GM18499 (cell line): ENCODE results near the gene NUP37.
"Not testable (repeated sequence)": the region's sequence is repeated elsewhere in the genome, so short reads cannot be mapped to it uniquely, and the experiment has no call there.

Experiments
- ATAC-seq: cut with Tn5 transposase; IDR thresholded peaks from one replicate; pipeline ENCODE4 v1.9.1; 2021; ENCODE audit warnings: moderate number of reproducible peaks; ENCODE audit not compliant: insufficient read depth, unreplicated experiment

Gene NUP37

DNA sequence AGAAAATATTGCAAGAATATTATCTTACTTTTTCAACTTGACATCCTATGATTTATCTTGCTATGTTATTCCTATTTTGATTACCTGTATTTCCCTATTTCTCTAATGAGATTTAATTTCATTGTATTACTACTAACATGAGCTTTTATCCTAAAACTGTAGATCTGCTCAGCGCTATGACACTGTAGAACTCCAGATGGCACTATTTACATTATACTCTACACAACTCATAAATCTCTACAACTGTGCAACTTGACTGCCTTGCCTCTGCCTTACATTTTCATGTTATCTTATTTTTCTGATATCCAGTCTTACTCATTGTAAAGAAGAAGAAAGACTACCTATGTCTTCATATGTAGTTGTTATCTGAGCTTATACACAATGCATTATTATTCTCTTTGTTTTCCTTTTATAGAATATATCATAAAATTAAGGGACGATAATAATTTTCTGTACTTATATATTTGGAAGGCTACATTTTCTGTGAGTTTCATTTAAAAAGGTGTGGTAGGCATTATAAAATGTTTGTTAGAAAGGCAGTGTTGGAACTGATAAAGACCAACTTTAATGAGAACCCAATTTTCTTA is 24.1 kb downstream of the NUP37 start:
- no peak for ATAC-seq

- ATAC-seq = no peak
Measured at GRCh38 chr12:102093319-102093718, 26.6 kb downstream of the NUP37 start.

DNA sequence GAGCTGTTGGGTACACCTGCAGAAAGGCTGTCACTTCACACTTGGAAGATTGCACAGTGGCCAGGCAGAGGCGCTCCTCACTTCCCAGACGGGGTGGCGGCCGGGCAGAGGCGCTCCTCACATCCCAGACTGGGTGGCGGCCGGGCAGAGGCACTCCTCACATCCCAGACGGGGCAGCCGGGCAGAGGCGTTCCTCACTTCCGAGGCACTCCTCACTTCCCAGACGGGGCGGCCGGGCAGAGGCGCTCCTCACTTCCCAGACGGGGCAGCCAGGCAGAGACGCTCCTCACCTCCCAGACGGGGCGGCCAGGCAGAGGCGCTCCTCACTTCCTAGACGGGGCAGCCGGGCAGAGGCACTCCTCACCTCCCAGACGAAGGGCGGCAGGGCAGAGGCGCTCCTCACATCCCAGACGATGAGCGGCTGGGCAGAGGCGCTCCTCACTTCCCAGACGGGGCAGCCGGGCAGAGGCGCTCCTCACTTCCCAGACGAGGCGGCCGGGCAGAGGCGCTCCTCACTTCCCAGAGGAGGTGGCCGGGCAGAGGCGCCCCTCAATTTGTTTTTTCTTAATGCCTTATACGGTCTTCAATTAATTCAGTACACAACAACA is 30.6 kb downstream of the NUP37 start:
- not testable (repeated sequence) for ATAC-seq

DNA sequence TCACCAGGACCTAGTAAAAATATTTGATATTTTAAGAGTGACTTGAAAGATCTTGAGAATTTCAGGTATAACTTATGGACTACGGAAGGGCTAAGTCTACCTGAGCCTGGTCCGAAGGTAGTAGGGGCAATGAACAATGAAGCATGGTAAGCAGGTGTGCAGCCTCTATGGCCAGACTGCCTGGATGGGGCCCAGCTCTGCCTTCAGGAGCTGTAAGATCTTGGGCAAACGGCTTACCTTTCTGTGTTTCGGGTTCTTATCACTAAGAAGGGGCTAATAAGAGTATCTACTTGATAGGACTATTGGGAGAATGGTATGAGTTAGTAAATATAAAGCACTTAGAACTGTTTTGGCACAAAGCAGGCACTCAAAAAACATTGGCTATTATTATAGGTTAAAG is 39.1 kb downstream of the NUP37 start:
- no peak for ATAC-seq

- not testable (repeated sequence) for ATAC-seq
Measured at GRCh38 chr12:102072092-102072491, 47.8 kb downstream of the NUP37 start.

GRCh38 chr12:102069707-102070106 is 50.2 kb downstream of the NUP37 start:
- no peak for ATAC-seq

DNA sequence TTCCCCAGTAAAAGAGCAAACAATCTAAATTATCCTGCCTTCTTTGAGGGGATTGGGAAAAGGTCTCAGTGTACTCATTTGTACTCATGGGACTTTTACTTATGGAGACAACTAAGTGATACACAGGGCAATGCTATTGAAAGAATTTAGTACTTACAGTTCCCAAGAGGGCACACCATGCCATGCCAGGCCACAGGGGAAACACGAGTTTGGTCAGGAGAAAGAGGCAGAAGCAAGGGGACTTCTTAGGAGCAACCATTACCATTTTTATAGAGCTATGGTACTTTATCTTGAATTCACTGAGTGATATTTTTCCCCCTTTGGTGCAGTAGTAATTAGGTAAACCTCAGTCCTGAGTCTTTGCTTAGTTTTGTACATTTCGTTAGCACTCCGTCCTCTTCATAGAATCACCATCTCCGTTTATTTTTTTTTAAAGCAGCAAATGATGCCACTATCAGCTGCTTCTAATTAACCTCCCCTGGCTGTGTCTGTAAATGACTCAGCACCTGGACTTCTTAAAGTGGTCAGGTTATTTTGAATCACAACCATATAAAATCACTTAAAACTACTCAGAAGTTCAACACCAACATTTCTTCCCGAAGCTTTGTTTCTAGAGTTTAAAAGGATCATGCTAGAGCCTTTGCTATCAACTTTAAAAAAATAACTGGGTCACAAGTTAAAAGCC is 52.2 kb downstream of the NUP37 start:
- ATAC-seq = no peak

GRCh38 chr12:102064476-102064875 is 55.4 kb downstream of the NUP37 start:
- ATAC-seq = no peak

DNA sequence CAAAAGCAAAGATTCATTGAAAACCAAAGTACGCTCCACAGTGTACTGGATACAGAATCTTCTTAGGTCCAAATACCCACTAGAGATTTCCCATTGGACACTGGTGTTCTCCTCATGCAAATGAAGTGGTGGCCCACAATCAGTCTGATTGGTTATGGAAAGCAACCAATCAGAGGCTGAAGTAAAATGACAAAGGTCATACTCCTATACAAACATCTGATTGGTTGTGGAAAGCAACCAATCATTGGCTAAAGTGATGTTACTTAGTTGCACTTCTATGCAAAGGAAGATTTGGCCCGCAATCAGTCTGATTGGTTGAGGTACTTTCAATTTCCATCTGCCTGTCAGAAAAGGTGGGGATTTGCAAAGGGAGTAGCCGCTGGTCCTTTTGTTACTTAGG is 56.8 kb downstream of the NUP37 start:
- ATAC-seq = no peak

DNA sequence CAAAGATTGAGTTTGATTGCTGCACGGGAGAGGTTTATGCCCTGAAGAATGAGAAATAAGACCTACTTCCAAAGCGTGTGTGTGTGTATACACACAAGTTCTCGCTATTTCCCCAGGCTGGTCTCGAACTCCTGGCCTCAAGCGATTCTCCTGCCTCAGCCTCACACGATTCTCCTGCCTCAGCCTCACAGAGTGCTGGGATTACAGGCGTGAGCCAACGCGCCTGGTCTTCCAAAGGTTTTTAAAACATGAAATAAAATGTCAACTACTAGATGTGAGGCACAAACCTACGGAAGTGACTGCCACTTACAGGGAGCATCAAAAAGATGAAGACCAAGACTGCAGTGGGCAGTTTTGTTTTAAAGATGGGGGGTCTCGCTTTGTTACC is 57.5 kb downstream of the NUP37 start:
- ATAC-seq = no peak

- ATAC-seq = peak; percentile 76
Measured at GRCh38 chr12:102061560-102062418, 58.1 kb downstream of the NUP37 start, which contains the start of gene WASHC3. Gene WASHC3 (minus strand): TSS chr12:102061991. CDS start chr12:102061962, 29 bp downstream.

GRCh38 chr12:102061096-102061559 is 58.8 kb downstream of the NUP37 start:
- peak; percentile 33 for ATAC-seq

DNA sequence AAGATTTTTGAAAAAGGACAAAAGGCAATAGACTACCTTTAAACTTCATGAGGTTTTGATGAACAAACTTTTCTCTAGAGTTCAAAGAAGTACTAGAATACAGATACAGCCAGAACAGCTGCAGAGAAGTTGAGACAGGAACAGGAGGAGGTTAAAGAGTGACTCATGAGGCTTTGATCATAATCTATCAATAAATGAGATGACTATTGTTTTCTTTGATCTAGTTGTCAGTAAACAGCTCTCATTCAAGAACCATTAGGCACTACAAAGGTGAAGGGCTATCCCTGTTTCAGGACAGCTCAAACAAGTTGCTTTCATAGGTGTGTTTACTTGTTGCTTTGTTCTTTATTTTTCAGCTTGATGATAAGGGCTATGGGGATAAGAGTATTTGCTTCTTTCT is 60.6 kb downstream of the NUP37 start:
- no peak for ATAC-seq

DNA sequence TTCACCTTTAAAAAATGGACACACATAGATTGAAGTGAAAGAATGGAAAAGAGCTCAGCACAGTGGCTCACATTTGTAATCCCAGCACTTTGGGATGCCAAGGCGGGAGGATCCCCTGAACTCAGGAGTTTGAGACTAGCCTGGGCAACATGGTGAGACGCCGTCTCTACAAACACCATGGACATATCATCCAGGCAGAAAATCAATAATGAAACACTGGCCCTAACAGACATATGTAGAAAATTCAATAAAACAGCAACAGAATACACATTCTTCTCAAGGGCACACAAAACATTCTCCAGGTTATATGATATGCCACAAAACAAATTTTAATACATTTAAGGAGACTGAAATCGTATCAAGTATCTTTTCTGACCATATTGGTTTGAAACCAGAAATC is 65.6 kb downstream of the NUP37 start:
- no peak for ATAC-seq

- no peak for ATAC-seq
Measured at GRCh38 chr12:102053062-102053349, 66.9 kb downstream of the NUP37 start.

DNA sequence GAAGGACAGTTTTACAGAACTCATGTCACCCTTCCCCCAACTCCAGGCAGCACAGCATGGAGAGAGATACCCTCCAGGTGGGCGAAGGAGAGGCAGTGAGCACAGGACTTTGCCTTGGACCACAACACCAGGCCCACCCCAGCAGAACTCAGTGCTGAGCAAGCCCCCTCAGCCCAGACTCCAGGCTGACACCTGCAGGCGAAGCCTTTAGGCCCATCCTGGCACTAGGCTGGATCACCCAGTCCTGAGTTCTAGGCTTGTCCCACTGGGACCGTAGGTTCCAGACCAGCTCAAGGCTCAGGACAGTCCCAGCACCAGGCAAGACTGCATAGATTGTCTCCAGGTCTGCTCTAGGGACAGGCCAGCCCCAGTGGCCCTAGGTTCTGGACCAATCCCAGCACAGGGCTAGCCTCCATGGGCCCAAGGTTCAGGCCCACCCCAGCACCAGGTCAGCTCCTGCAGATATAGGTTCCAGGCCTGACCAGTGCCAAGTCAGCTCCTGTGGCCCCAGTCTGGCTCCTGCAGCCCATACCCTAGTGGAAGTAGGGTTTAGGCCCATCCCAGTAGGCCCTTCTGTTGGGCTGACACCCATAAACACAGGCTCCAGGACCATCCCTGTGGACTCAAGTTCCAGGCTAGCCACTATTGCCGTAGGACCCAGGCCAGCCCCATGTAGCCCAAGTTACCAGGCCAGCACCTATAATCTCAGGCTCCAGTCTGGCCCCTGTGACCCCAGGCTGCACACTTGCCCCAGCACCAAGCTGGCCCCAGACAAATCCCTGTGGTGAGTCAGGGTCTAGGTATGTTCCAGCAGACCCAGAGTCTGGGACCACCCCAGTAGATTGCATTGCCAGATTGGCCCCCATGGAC is 67.5 kb downstream of the NUP37 start:
- no peak for ATAC-seq

- no peak for ATAC-seq
Measured at GRCh38 chr12:102051431-102051965, 68.4 kb downstream of the NUP37 start.

- no peak for ATAC-seq
Measured at GRCh38 chr12:102050660-102051430, 69.1 kb downstream of the NUP37 start.

DNA sequence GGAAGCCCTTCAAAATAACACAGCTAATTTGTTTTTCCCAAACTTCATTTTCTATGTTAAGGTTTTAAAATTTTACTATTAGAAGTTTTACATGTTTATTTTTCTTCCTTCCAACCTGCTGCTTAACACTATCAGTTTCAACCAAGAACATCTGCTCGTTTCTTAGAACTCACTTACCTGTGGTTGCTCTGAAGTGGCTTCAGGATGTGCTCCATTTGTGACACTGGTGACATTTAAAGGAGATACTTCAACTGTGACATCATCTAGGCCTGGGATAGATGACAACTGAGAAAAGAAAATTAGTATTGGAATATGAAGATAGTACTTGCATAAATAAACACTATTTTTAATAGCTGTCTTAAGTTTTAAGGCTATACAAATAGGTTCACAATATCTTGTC is 76.0 kb downstream of the NUP37 start:
- no peak for ATAC-seq
